NCI-H524 treated with DMSO at 0.1 percent for 48 hours (cell line): Measurements from ENCODE around the gene IVD.
A peak's percentile ranks its signal among the peaks of the same experiment; 100 is the strongest.
"Not testable (repeated sequence)": the region's sequence is repeated elsewhere in the genome, so short reads cannot be mapped to it uniquely, and the experiment has no call there.

Experiments
- DNase-seq: peaks from one replicate; lab custom pipeline; 2025; lab: John Stamatoyannopoulos, UW

Gene IVD

DNA sequence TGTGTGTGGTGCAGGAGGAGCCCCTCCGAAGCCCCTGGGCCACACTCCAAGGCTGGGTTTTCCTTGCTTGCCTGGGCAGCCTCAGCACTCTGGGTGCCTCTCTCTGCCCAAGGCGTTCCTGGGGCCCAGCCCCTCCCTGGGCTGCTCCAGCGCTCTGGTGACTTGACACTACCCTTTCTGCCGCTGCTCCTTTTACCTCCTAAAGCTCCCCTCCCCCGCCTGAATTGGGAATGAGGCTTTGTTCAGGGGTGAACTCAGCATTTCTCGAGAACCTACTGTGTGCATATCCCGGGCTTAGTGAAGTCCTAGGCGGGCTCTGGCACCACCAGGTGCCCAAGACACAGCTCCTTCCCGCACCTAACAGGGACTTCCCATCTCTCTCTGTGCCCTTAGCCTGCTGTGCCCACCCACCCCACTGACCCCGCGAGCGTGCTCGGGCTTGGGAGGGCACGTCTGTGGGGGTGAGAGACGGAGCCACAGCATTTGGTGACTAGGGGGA is 33.9 kb downstream of the IVD start:
- DNase-seq: no peak

DNA sequence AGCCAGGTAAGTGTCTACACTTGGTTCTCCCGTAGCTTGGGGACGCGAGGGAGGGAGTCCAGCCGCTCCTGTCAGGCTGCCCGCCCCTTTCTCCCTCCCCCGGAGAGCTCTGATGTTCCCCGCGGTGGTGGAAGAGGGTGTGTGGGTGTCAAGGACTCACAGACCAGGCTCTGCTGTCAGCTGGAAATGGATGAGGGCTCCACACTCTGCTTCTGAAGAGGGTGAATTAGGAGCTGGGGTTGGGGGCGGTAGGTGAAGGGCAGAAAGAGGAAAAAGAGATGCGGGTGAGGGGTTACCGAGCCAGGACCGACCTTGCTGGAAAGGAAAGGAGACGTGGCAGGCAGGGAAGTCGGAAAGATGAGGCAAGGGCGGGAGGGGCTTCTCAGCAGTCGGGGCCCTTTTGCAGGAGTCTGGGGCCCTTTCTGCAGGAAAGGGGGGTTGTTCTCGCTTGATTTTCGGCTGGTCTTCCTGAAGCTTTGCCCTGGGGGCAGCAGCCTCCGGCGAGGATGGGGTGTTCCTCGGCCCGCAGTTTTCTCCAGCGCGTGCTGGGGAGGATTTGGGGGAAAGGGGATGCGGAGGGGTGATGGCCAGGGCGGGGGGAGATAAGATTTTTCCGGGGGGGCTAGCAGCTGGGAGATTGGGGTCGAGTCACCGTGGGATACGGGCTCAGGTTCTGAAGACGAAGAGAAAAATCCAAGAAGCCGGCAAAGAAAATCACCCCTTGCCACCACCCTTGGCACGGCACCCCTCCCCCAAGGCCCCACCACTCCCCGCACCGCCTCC is 34.6 kb downstream of the IVD start:
- no peak for DNase-seq

DNA sequence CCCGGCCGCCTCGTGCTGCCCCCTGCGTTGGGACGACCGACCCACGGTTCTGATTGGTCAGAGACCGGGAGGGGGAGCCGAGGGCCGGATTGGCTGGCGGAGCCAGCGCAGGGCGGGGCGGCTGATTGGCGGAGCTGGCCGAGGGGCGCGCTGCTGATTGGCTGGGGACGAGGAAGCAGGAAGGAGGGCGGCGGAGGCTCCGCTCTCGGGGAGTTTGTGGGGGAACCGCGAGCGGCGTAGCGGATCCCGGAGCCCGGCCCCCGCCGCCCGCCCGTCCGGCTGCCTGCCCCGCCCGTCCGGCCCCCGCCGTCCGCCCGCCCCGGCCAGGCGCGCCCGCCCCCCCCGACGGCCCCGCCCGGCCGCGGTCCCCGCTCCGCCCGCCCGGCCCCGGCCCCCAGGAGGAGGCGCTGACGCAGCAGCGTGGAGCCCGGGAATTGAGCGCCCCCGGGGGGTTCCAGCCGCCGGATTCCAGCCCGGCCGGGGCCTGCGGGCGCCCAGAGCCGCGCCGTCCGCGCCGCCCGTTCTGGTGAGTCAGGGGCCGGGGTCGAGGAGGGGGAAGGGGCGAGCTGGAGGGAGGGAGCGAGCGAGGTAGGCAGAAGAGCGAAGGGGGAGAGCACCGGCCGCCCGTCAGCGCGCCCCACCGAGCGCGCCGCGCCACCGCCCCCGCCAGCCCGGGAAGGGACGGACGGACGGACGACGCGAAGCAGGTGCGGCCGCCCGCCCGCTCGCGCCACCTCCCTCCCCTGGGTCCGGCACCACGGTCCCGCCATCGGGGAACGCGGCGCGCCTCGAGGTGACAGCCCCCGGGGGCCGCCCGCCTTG is 35.4 kb downstream of the IVD start, which contains the start of gene BAHD1:
BAHD1 (plus strand) TSS at position 211 of the 822 bp plus-strand sequence. CDS start 17,512 bp downstream, outside the sequence.
- peak; percentile 73 for DNase-seq

DNA sequence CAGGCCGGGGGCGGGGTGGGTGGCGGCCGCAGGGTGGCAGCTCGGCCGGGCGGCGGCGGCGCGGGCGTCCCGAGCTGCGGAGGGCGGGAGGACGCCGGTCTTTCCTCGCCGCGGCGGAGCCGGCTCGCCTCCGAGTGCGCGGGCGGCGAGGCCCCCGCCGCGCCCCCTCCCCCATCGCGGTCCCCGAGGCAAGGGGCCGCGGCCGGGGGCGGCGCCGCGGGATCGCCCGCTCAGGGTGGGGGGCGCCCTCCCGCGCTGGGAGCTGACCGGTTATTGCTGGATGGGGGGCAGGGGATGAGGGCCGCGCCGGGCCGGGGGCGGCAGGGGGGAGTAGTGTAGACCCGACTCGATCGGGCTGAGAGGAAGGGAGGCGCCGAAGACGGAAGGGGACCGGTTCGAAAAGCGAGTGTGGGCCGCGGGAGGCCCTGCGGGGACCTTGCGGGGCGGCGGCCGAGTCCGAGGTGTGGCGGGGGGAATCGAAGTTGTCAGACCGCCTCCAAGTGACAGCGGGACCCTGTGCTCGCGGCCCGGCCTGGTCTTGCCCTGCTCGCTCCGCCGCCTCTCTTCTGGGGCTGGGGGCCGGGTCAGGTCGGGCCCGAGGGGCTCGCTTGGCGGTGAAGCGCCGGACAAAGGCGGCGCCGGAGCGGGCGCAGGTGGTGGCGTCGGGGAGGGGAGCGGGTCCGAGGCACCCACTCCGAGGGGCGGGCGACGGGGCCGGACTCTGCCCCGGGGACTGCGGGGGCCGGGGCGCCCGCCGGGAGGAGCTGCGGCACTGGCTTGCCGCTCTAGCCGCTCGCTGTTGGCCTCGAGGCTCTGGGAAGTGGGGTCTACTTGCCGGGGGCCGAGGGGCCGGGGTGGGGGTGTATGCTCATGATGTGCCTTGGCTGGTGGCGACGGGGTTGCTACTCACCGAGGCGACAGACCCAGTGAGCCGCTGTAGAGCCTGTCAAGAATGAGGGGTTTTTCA is 36.3 kb downstream of the IVD start:
- no peak for DNase-seq

DNA sequence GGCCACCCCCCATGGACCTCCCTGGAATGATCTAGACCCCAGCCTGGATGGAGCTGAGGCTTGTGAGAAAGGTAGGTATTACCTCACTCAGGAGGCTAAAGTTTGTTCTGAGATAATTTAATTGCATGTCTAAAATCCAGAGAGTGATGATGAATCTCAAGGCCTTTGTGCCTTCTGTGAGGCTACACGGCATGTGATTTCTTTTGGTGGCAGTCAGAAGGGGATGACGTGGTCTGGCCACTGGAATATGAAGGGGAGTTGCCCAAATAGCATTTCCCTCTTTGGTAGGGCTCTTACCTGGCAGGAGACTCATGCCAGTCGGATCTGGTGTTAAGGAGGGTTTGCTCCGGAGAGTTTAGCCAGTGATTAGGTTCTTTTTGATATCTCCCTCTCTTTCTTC is 37.7 kb downstream of the IVD start:
- no peak for DNase-seq

DNA sequence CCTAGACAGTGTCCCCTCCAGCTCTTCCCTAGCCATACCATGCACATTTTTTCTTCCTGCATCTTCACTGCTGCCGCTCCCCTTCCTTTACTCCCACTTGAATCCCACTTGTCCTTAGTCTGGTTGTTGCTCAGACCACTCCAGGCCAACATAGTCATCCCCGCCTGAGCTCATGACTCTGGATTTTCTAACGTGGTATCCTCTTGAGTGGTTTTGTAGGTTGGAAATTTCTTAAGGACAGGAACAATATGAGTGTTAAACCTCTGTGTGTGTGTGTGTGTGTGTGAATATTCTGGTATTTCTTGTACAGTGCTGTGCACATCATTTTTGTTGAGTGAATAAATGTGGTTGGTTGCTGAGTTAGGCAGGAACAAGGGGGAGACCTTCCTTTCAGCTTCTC is 38.3 kb downstream of the IVD start:
- no peak for DNase-seq

DNA sequence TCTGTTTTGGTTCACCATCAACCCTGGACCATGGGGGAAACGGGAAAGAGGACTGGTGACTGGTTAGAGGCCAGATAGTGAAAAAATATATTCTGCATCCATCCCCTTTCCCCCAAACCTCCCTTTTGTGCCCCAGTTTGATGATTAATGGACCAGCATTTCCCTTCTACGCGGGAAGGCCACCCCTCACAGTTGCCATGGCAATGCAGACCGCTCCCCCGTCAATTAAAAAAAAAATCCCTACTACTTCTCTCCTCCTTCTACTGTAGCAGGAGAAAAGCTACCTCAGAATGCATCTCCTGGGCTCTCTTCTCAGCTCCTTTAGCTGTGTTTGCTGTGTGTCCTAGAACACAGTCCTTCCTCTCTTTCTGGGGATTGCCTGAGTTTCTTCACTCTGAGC is 39.1 kb downstream of the IVD start:
- no peak for DNase-seq

DNA sequence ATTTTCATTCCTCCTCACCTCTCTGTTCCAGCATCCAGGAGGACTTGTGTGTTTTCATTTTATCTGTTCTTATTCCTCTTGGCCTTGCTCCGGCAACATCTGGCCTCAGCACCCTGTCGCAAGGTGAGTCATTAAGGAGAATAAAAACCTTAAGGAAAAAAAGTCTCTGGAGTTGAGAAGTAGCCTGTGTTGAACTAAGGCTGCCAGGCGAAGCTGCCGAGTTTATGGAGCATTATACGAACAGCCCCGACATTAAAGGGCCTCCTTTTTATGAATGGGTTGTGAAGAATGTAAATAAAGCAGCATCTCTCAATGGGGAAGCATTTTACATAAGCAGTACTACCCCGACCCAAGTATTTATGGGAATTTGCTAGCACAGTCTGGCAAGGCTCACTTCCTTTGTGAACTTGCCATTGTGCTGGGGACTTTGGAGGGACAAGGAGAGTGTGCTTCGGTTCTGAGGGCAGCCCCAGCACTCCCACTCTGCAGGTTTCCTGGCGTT is 39.9 kb downstream of the IVD start:
- DNase-seq: no peak

DNA sequence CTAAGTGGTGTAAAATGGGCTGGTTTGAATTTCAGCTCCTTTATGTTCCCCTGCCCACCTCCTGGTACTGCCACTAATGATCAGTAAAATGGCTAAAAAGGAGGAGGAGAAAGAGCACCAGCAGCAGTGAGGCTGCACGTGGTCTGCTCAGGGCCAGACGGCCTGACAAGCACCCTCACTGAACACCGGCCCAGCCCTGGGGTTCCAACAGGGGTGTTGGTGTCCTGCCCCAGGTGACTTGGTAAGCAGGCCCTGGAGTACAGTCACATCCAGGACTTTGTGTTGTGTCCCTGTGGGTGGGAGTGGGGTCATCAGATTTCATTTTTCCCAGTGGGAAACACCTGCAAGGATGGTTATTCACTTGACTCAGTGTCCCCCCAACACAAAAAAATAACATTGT is 40.5 kb downstream of the IVD start:
- DNase-seq: no peak

DNA sequence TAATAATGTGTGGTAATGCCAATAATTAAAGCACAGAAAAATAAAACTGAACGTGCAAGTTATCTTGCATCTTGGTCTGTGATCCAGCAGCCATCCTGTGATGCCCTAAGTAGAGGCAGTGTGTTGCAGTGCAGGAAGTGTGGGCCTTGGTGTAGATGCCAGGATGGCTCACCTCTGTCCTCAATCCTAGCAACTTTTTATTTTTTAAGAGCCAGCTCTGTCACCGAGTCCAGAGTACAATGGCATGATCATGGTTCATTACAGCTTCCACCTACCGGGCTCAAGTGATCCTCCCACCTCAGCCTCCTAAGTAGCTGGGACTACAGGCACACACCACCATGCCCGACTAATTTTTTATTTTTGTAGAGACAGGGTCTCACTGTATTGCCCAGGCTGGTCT is 42.8 kb downstream of the IVD start:
- no peak for DNase-seq

DNA sequence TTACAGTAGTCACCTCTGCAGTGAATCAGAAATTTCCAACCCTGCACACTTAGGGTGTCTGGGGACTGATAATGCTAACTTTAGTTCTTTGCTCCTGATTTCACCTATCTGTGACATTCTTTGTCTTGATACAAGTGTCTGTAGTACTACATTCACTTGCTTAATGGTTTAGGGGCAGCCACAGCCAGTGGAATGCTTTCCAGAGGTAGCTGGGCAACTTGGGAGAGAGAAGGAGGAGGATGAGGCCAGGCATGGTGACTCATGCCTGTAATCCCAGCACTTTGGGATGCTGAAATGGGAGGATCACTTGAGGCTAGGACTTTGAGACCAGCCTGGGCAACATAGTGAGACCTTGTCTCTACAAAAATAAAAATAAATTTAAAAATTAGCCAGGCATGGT is 43.7 kb downstream of the IVD start:
- DNase-seq: no peak

DNA sequence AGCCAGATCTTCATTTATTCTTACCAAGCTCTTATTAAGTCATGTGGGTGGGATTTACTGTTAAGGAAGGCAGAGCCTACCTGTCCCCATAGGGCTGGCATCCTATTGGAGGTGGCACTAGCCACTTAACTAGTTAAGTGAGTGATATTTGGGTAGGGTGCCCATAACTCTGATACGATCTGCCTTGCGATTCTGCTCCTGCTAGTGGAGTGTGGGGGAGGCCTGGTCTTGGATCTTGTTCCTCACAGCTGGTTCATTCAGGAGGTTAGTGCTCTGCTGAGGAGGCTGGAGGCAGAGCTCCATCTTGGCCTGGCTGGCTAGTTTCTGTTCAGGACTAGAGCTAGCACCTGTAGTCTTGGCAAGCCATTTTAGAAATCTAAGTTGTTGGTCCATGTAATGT is 44.5 kb downstream of the IVD start:
- DNase-seq: no peak

DNA sequence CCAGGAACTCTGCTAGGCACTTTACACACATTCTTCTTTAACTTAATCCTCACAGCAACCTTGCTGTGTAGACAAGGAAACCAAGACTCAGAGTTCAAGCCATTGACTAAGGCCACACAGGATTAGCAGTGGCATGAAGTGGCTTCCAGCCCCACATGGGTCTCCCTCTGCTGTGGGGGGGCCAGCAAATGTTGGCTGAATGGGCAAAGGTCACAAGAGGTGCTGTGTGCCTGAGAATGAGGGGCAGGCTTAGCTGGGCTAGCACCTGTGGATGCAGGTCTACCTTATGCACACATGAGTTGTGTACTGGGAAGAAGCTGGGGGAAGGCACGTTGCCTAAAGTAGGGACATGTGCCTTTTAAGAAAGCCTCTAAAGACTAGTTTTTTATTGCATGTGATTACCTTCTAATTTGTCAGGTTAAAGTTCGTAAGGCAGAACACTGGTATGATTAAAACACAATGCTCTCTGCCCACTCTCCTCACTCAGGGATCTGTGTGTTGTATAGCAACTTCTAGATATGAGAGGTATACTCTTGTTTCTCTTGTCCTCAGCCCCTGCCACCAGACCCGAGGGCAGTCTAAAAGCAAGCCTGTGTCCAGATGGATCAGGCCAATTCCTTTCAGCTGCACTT is 46.0 kb downstream of the IVD start:
- DNase-seq: no peak

DNA sequence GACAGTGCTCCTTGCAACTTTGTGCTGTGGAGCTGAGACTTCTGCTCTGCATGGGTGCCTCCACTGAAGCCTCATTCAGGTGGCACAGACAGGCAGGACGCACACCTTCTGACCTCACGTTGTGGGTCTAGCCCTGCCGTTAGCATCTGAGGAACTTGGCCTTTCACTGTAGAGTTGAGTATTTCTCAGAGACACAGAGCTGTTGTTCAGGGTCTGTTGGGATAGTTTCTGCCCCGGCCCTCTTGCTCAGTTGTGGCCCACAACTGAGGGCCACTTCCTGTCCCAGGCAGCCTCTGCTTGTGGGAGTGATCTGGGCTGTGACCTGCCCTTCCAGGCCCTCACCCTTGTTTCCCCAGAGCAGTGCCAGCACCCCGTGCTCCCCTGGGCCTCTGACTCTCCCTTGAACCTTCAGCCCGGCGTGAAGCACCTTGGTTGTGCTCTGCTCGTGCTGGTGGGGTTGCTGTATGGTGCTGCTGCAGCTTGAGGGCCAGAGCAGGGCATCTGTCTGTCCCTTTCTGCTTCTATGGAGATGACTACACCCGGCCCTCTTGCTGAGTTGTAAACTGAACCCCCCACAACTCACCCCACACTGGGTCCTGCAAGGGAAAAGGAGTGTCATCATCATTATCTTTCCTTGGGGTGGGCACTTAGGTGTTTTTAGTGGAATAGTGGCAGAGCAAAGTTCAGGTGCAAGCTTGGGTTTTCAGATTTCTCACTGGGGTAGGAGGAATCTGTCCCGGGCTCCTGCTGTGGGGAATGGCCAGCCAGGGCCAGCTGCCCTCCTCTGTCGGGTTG is 46.9 kb downstream of the IVD start:
- no peak for DNase-seq

DNA sequence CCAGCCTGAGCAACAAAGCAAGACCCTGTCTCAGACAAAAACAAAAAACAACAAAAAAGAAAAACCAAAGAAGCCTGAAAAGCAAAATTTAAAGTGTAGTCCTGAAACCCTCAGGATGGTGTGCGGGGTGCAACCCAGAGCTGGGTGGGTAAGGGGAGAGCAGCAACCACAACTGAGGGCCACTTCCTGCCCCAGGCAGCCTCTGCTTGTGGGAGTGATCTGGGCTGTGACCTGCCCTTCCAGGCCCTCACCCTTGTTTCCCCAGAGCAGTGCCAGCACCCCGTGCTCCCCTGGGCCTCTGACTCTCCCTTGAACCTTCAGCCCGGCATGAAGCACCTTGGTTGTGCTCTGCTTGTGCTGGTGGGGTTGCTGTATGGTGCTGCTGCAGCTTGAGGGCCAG is 48.3 kb downstream of the IVD start:
- not testable (repeated sequence) for DNase-seq

DNA sequence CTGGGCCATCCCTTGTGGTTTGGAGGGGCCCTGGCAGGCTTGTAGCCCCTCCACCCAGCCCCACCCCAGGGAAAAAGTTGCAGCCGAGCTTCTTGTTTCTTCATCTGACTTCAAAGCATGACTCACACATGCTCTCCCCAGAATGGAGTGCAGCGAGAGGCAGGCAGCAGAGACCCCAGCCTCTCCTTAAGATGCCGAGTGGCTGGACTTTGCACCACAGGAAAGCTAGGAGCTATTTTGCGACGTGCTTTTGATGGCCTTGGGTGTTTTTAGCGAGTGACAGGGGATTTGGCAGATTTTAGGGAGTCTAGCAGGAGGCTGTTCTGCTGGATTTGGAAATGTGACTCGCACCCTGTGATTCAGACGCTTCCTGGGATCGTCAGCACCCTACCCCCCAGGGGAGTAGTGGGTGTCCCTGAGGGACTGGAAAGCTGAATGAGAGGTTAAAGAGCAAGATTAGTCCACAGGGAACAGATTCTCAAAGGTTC is 49.4 kb downstream of the IVD start:
- DNase-seq: no peak

DNA sequence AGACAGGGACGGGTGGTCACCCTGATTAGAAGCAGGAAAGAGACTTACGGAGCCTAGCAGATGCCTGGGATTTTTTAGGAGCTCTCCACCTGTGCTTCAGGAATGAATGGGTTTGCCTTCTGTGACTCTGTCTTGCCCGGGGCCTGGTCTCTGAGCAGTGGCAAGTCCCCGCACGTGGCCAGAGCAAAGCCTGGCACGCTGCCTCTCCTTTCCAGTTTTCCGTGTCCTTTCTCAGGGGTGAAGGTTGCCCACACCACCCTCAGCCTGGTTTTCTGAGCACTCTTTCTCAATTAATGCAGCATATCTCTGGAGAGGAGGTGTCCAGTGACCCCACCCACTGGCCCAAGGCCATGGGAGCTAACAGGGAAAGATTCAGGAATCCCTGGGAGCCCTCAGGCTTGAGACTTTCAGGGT is 50.7 kb downstream of the IVD start:
- DNase-seq: no peak

DNA sequence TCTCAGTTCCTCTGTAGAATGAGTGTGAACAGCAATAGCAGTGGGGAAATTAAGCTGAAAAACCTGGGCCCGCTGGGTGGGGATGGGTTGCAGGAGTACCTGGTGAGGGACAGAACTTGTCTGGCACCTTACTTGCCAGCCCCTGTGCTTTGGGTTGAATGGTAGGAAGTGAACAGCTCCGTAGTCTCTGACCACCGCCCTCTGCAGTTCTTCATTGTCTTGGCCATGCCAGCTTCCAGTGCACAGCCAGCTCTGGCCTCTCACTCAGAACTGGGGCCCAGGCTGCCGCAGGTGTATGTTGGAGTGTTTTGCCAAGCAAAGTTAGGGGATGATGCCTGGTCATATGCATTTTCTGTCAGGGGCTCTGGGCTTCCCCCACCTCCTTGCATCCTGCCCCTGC is 51.1 kb downstream of the IVD start:
- no peak for DNase-seq

DNA sequence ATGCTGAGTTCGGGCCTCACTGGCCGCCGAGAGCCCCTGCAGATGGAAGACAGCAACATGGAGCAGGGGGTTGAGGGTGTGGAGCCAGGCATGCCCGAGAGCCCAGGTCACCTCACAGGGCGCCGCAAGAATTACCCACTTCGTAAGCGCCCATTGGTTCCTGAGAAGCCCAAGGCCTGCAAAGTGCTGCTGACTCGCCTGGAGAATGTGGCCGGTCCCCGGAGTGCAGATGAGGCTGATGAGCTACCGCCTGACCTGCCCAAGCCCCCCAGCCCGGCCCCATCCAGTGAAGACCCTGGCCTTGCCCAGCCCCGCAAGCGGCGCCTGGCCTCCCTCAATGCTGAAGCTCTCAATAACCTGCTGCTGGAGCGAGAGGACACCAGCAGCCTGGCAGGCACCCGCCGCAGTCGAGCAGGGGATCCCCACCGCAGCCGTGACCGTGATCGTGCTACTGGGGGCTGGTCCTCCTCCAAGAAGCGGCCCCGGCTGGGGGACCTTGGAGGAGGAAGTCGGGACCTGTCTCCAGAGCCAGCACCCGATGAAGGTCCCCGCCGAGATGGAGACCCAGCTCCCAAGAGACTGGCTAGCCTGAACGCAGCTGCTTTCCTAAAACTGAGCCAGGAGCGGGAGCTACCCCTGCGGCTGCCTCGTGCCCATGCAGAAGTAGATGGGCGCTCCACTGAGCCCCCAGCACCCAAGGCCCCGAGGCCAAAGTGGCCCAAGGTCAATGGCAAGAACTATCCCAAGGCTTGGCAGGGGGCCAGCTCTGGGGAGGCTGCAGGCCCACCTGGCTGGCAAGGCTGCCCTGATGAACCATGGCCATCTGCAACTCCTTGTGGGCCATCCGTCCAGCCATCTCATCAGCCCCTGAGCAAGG is 53.1 kb downstream of the IVD start:
- no peak for DNase-seq
